Stimulated activated memory B cell treated with anti-CD40 and anti-IgM and Interleukin-4, amounts not matched to agents 10 μg/mL and 1 μg/mL and 100 μg/mL, for 72 hours (primary cell): ENCODE data around the gene MST1.

ENCODE experiments used
- ATAC-seq: fragments of 150-1000 bp; cut with Tn5 transposase; 2 replicates; pipeline ENCODE4 v1.10.0; 2021
- H3K27ac Mint-ChIP-seq: one replicate; pipeline ENCODE4 v1.8.0; 2022; ENCODE audit warnings: mild to moderate bottlenecking, mixed read lengths
- H3K27me3 Mint-ChIP-seq: one replicate; pipeline ENCODE4 v1.8.0; 2022; ENCODE audit warnings: mixed read lengths
- H3K36me3 Mint-ChIP-seq: one replicate; pipeline ENCODE4 v1.8.0; 2022; ENCODE audit warnings: mixed read lengths
- H3K4me1 Mint-ChIP-seq: one replicate; pipeline ENCODE4 v1.8.0; 2022; ENCODE audit warnings: mixed read lengths
- H3K4me3 Mint-ChIP-seq: one replicate; pipeline ENCODE4 v1.8.0; 2022; ENCODE audit warnings: mild to moderate bottlenecking, moderate library complexity, mixed read lengths
- H3K9me3 Mint-ChIP-seq: one replicate; pipeline ENCODE4 v1.8.0; 2022; ENCODE audit warnings: mixed read lengths

Gene MST1

GRCh38 chr3:49652903-49653415, 36.3 kb downstream of the MST1 start:
- ATAC-seq = no peak
- H3K27me3 Mint-ChIP-seq = peaks cover 31% of the 10 kb centered on the region
- H3K4me1 Mint-ChIP-seq = peaks cover 23% of the 10 kb centered on the region
- no peak overlapping the region for H3K4me3 Mint-ChIP-seq
- H3K36me3 Mint-ChIP-seq = no peaks in the 10 kb centered on the region
- H3K9me3 Mint-ChIP-seq = no peaks in the 10 kb centered on the region
- H3K27ac Mint-ChIP-seq = no peak overlapping the region

GRCh38 chr3:49652218-49652902, 36.9 kb downstream of the MST1 start:
- Mint-ChIP-seq H3K27me3 (peaks cover 25% of the 10 kb centered on the region), H3K4me3 (no peak overlapping the region), H3K4me1 (peaks cover 23% of the 10 kb centered on the region), H3K27ac (no peak overlapping the region), H3K36me3 (no peaks in the 10 kb centered on the region), H3K9me3 (no peaks in the 10 kb centered on the region)
- ATAC-seq = no peak

GRCh38 chr3:49650637-49651036, 38.6 kb downstream of the MST1 start:
- peaks cover 18% of the 10 kb centered on the region for H3K4me1 Mint-ChIP-seq
- H3K4me3 Mint-ChIP-seq = no peak overlapping the region
- H3K36me3 Mint-ChIP-seq = no peaks in the 10 kb centered on the region
- H3K9me3 Mint-ChIP-seq = no peaks in the 10 kb centered on the region
- no peak for ATAC-seq
- H3K27me3 Mint-ChIP-seq = peaks cover 22% of the 10 kb centered on the region
- no peak overlapping the region for H3K27ac Mint-ChIP-seq

- ATAC-seq = no peak
- Mint-ChIP-seq H3K27ac (no peak overlapping the region), H3K27me3 (peaks cover 22% of the 10 kb centered on the region), H3K4me3 (no peak overlapping the region), H3K9me3 (no peaks in the 10 kb centered on the region), H3K36me3 (no peaks in the 10 kb centered on the region), H3K4me1 (peaks cover 14% of the 10 kb centered on the region)
These were observed 39.1 kb downstream of the MST1 start for GRCh38 chr3:49650177-49650576.

- Mint-ChIP-seq H3K9me3 (no peaks in the 10 kb centered on the region), H3K36me3 (no peaks in the 10 kb centered on the region), H3K4me1 (peaks cover 8% of the 10 kb centered on the region), H3K27ac (no peak overlapping the region), H3K4me3 (no peak overlapping the region), H3K27me3 (peaks cover 19% of the 10 kb centered on the region)
- ATAC-seq = no peak
These were observed 39.7 kb downstream of the MST1 start for GRCh38 chr3:49649576-49649975.

GRCh38 chr3:49648354-49649019, 40.8 kb downstream of the MST1 start:
- ATAC-seq = no peak
- Mint-ChIP-seq H3K27ac (no peak overlapping the region), H3K9me3 (no peaks in the 10 kb centered on the region), H3K36me3 (no peaks in the 10 kb centered on the region), H3K27me3 (peaks cover 10% of the 10 kb centered on the region), H3K4me3 (no peak overlapping the region), H3K4me1 (no peaks in the 10 kb centered on the region)

GRCh38 chr3:49647741-49648140, 41.5 kb downstream of the MST1 start:
- no peak for ATAC-seq
- H3K27me3 Mint-ChIP-seq = peaks cover 10% of the 10 kb centered on the region
- H3K36me3 Mint-ChIP-seq = no peaks in the 10 kb centered on the region
- no peak overlapping the region for H3K27ac Mint-ChIP-seq
- H3K9me3 Mint-ChIP-seq = no peaks in the 10 kb centered on the region
- no peaks in the 10 kb centered on the region for H3K4me1 Mint-ChIP-seq
- no peak overlapping the region for H3K4me3 Mint-ChIP-seq

GRCh38 chr3:49646236-49646635, 43.0 kb downstream of the MST1 start:
- Mint-ChIP-seq H3K4me3 (no peak overlapping the region), H3K36me3 (no peaks in the 10 kb centered on the region)

GRCh38 chr3:49644684-49645083, 44.6 kb downstream of the MST1 start:
- ATAC-seq = no peak

More at GRCh38 chr3:49646236-49646635, 43.0 kb downstream of the MST1 start:
- Mint-ChIP-seq H3K27me3 (peaks cover 10% of the 10 kb centered on the region), H3K4me1 (no peaks in the 10 kb centered on the region), H3K9me3 (no peaks in the 10 kb centered on the region), H3K27ac (no peak overlapping the region)
- no peak for ATAC-seq

GRCh38 chr3:49642708-49643145, 46.5 kb downstream of the MST1 start:
- ATAC-seq = no peak
- Mint-ChIP-seq H3K9me3 (no peaks in the 10 kb centered on the region), H3K4me1 (no peaks in the 10 kb centered on the region), H3K27ac (no peak overlapping the region), H3K36me3 (no peaks in the 10 kb centered on the region), H3K27me3 (peaks cover 10% of the 10 kb centered on the region), H3K4me3 (no peak overlapping the region)

More at GRCh38 chr3:49644684-49645083, 44.6 kb downstream of the MST1 start:
- Mint-ChIP-seq H3K27ac (no peak overlapping the region), H3K27me3 (peaks cover 10% of the 10 kb centered on the region), H3K4me3 (no peak overlapping the region), H3K4me1 (no peaks in the 10 kb centered on the region), H3K9me3 (no peaks in the 10 kb centered on the region), H3K36me3 (no peaks in the 10 kb centered on the region)

GRCh38 chr3:49641921-49642707, 47.2 kb downstream of the MST1 start:
- ATAC-seq = no peak
- Mint-ChIP-seq H3K4me1 (no peaks in the 10 kb centered on the region), H3K36me3 (no peaks in the 10 kb centered on the region), H3K27me3 (peaks cover 10% of the 10 kb centered on the region), H3K9me3 (no peaks in the 10 kb centered on the region), H3K27ac (no peak overlapping the region), H3K4me3 (no peak overlapping the region)

- no peak overlapping the region for H3K4me3 Mint-ChIP-seq
- H3K36me3 Mint-ChIP-seq = no peaks in the 10 kb centered on the region
These were observed 48.0 kb downstream of the MST1 start for GRCh38 chr3:49641292-49641691.

GRCh38 chr3:49639551-49639950, 49.7 kb downstream of the MST1 start:
- Mint-ChIP-seq H3K36me3 (no peaks in the 10 kb centered on the region), H3K4me3 (no peak overlapping the region), H3K9me3 (no peaks in the 10 kb centered on the region), H3K4me1 (no peaks in the 10 kb centered on the region), H3K27ac (no peak overlapping the region), H3K27me3 (no peaks in the 10 kb centered on the region)
- ATAC-seq = no peak

More at GRCh38 chr3:49641292-49641691, 48.0 kb downstream of the MST1 start:
- no peak for ATAC-seq
- H3K9me3 Mint-ChIP-seq = no peaks in the 10 kb centered on the region
- no peak overlapping the region for H3K27ac Mint-ChIP-seq
- H3K27me3 Mint-ChIP-seq = peaks cover 1% of the 10 kb centered on the region
- no peaks in the 10 kb centered on the region for H3K4me1 Mint-ChIP-seq

GRCh38 chr3:49638445-49638844, 50.8 kb downstream of the MST1 start:
- H3K27me3 Mint-ChIP-seq = no peaks in the 10 kb centered on the region
- H3K4me3 Mint-ChIP-seq = no peak overlapping the region

GRCh38 chr3:49636883-49637609, 52.2 kb downstream of the MST1 start:
- no peaks in the 10 kb centered on the region for H3K4me1 Mint-ChIP-seq

More at GRCh38 chr3:49638445-49638844, 50.8 kb downstream of the MST1 start:
- Mint-ChIP-seq H3K4me1 (no peaks in the 10 kb centered on the region), H3K9me3 (no peaks in the 10 kb centered on the region), H3K27ac (no peak overlapping the region), H3K36me3 (no peaks in the 10 kb centered on the region)
- no peak for ATAC-seq

More at GRCh38 chr3:49636883-49637609, 52.2 kb downstream of the MST1 start:
- Mint-ChIP-seq H3K27ac (no peak overlapping the region), H3K4me3 (no peak overlapping the region), H3K36me3 (no peaks in the 10 kb centered on the region), H3K9me3 (peaks cover under 1% of the 10 kb centered on the region), H3K27me3 (peaks cover 10% of the 10 kb centered on the region)
- ATAC-seq = no peak
